CD4-positive, alpha-beta T cell (primary cell): ENCODE results near the gene OTUD3. TPM values are rescaled to one million over a fixed set of nuclear protein-coding genes. Genes with fewer than 3 reads are reported as not detected.

Experiments used
- ATAC-seq: fragments of 200-7000 bp; cut with Tn5 transposase; one replicate; pipeline ENCODE4 v1.10.0; 2022; ENCODE audit warnings: mild to moderate bottlenecking; ENCODE audit not compliant: poor library complexity
- CTCF ChIA-PET: fragments of 350-600 bp; sonication (Branson Sonifier 250); formaldehyde crosslinking; loops from one replicate; lab custom pipeline; 2021; ENCODE audit warnings: antibody characterized with exemption, inconsistent platforms; lab: Charles Lee
- POLR2A ChIA-PET: fragments of 350-600 bp; sonication (Branson Sonifier 250); formaldehyde crosslinking; loops from one replicate; lab custom pipeline; 2021; ENCODE audit warnings: antibody characterized with exemption, inconsistent platforms; lab: Charles Lee
- DNase-seq, 14 experiments: peaks; one replicate each; pipeline ENCODE4 v3.0.0-alpha.2; 2013 to 2020; ENCODE audit warnings: mixed read lengths in 2 of 14
- H3K27ac ChIP-seq, 2 donors: one replicate each; pipeline versions ENCODE4 v1.5.1 to v1.7.0; 2013; ENCODE audit warnings: low read length in 2 of 2, low read depth in 1 of 2, mild to moderate bottlenecking in 1 of 2
- H3K27me3 ChIP-seq, 2 experiments: 1 replicate in 1 of 2; 2 replicates in 1 of 2; pipeline versions ENCODE4 v1.6.1 to v1.7.0; 2013; ENCODE audit warnings: low read length in 2 of 2, control low read depth in 1 of 2, mild to moderate bottlenecking in 1 of 2, moderate library complexity in 1 of 2; ENCODE audit not compliant: insufficient read depth in 2 of 2, control insufficient read depth in 1 of 2
- H3K36me3 ChIP-seq: one replicate; pipeline ENCODE4 v1.6.1; 2013; ENCODE audit warnings: low read length, control low read depth; ENCODE audit not compliant: insufficient read depth
- H3K4me1 ChIP-seq: one replicate; pipeline ENCODE4 v1.6.1; 2013; ENCODE audit warnings: low read length, control low read depth; ENCODE audit not compliant: insufficient read depth
- H3K4me3 ChIP-seq: one replicate; pipeline ENCODE4 v1.5.1; 2013; ENCODE audit warnings: mild to moderate bottlenecking, low read length, moderate library complexity
- H3K9me3 ChIP-seq, 2 experiments: 1 replicate in 1 of 2; 2 replicates in 1 of 2; pipeline versions ENCODE4 v1.6.1 to v1.7.0; 2013; ENCODE audit warnings: low read length in 2 of 2, mild to moderate bottlenecking in 2 of 2, control low read depth in 1 of 2, moderate library complexity in 1 of 2; ENCODE audit not compliant: control insufficient read depth in 1 of 2, insufficient read depth in 1 of 2
- H3K27ac Mint-ChIP-seq: one replicate; pipeline ENCODE4 v1.8.0; 2020; ENCODE audit warnings: mixed read lengths
- H3K27me3 Mint-ChIP-seq: one replicate; pipeline ENCODE4 v1.8.0; 2021; ENCODE audit warnings: mixed read lengths
- H3K36me3 Mint-ChIP-seq: one replicate; pipeline ENCODE4 v1.8.0; 2021; ENCODE audit warnings: low read depth, mixed read lengths
- H3K4me1 Mint-ChIP-seq: one replicate; pipeline ENCODE4 v1.8.0; 2021; ENCODE audit warnings: low read depth, mixed read lengths
- H3K4me3 Mint-ChIP-seq: one replicate; pipeline ENCODE4 v1.8.0; 2020; ENCODE audit warnings: mild to moderate bottlenecking, mixed read lengths
- H3K9me3 Mint-ChIP-seq: one replicate; pipeline ENCODE4 v1.8.0; 2020; ENCODE audit warnings: mixed read lengths
- CTCF ChIP-seq: fragments of 200-600 bp; IDR thresholded peaks from one replicate; pipeline ENCODE4 v1.8.0; 2022; ENCODE audit warnings: antibody characterized with exemption, mild to moderate bottlenecking
- intact Hi-C, 2 experiments: fragments of 100-400 bp; cut with DNase I in 1 of 2; cut with micrococcal nuclease in 1 of 2; formaldehyde crosslinking; loops; one replicate each; pipeline versions ENCODE4 v1.15.1 to v1.9.0; 2023 to 2025; cut with DNase I, micrococcal nuclease
- total RNA-seq, 174 experiments: library from RNA in 2 of 174; stranded (reverse) in 2 of 174; gene quantifications; one replicate each; pipeline ENCODE4 v1.2.3 and lab custom pipeline; 2021 to 2026

Gene OTUD3
- total RNA-seq, 2 experiments from 2014 or later: 11.4 to 12.6 TPM

GRCh38 chr1:19942088-19942487 lies 59.9 kb downstream of the OTUD3 start:
- intact Hi-C loops: no loop called here
- POLR2A ChIA-PET: no interaction called here
- no peak for TF ChIP-seq CTCF
- Histone ChIP-seq H3K36me3 (no peaks in the 10 kb centered on the region), H3K27me3 (no peaks in the 10 kb centered on the region), H3K4me3 (no peak overlapping the region), H3K9me3 (no peaks in the 10 kb centered on the region), H3K27ac (no peak overlapping the region), H3K4me1 (no peaks in the 10 kb centered on the region)
- ATAC-seq: no peak
- Mint-ChIP-seq H3K4me1 (no peaks in the 10 kb centered on the region), H3K27me3 (peaks cover 8% of the 10 kb centered on the region), H3K9me3 (no peaks in the 10 kb centered on the region), H3K36me3 (no peaks in the 10 kb centered on the region), H3K27ac (no peak overlapping the region), H3K4me3 (no peak overlapping the region)
- CTCF ChIA-PET: no interaction called here
- DNase-seq: no peak

DNA sequence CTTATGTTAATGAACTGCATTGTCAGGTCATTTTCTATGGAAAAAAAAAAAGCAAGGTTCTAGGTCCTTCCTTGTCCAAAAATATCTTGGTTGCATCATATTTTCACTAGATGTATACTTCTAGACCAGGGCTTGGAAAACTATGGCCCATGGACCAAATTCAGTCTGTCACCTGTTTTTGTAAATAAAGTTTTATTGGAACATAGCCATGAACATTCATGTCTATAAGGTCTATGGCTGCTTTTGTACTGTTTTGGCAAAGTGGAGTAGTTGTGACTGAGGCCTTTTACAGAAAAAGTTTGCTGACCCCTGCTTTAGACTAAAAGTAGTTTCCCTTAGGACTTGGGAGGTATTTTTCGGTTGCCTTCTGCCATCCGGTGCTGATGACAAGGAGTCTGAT lies 60.5 kb downstream of the OTUD3 start:
- intact Hi-C loops: no loop called here
- Mint-ChIP-seq H3K4me1 (no peaks in the 10 kb centered on the region), H3K36me3 (no peaks in the 10 kb centered on the region), H3K9me3 (no peaks in the 10 kb centered on the region), H3K27me3 (peaks cover 9% of the 10 kb centered on the region), H3K27ac (no peak overlapping the region), H3K4me3 (no peak overlapping the region)
- TF ChIP-seq CTCF: no peak
- H3K27me3 ChIP-seq: no peaks in the 10 kb centered on the region
- ATAC-seq (no peak), DNase-seq (no peak)
- ChIA-PET POLR2A (no interaction called here), CTCF (no interaction called here)
- H3K27ac ChIP-seq: no peak overlapping the region
- H3K4me3 ChIP-seq: no peak overlapping the region
- no peaks in the 10 kb centered on the region for H3K9me3 ChIP-seq
- no peaks in the 10 kb centered on the region for H3K4me1 ChIP-seq
- no peaks in the 10 kb centered on the region for H3K36me3 ChIP-seq

GRCh38 chr1:19945914-19946313 lies 63.7 kb downstream of the OTUD3 start:
- Mint-ChIP-seq H3K27ac (no peak overlapping the region), H3K9me3 (no peaks in the 10 kb centered on the region), H3K4me1 (no peaks in the 10 kb centered on the region), H3K4me3 (no peak overlapping the region), H3K27me3 (peaks cover 22% of the 10 kb centered on the region), H3K36me3 (no peaks in the 10 kb centered on the region)
- H3K27ac ChIP-seq: no peak overlapping the region
- no peak for TF ChIP-seq CTCF
- no peaks in the 10 kb centered on the region for H3K36me3 ChIP-seq
- H3K4me1 ChIP-seq: no peaks in the 10 kb centered on the region
- H3K4me3 ChIP-seq: no peak overlapping the region
- ChIA-PET POLR2A (no interaction called here), CTCF (interaction anchor here (1.4 kb wide), 1 partner anchor 11 kb away, joined by 3 read pairs; no protein-coding TSS in a partner anchor)
- no peak for DNase-seq
- H3K27me3 ChIP-seq: no peaks in the 10 kb centered on the region
- no peak for ATAC-seq
- no peaks in the 10 kb centered on the region for H3K9me3 ChIP-seq
- intact Hi-C loops: no loop called here
